ENCODE results near the gene COQ10A. TPM values are rescaled to one million over a fixed set of nuclear protein-coding genes. Genes with fewer than 3 reads are reported as not detected.
A peak's percentile ranks its signal among the peaks of the same experiment; 100 is the strongest.

The COQ10A gene
- total and polyA plus RNA-seq, 2 of the 8 experiments (the other 6 are each of a cell fraction or from before 2014, with no cell fraction given) = 21.8 to 42.9 TPM

- TF ChIP-seq SP4 (IDR thresholded peaks at IDR 0.05; ENCODE audit: low read length) = no peak
- TF ChIP-seq ASH2L (IDR thresholded peaks at IDR 0.05; ENCODE audit: low read length) = peak; percentile 75
- peak; percentile 89 for TF ChIP-seq CREB1 (IDR thresholded peaks at IDR 0.05)
- TF ChIP-seq TCF12 (IDR thresholded peaks at IDR 0.05; ENCODE audit: low read depth, low read length) = no peak
- TF ChIP-seq BCL11A (IDR thresholded peaks at IDR 0.05; ENCODE audit: low read depth in 2 of 2, low read length in 2 of 2) = no peak
- TF ChIP-seq SUZ12 (IDR thresholded peaks at IDR 0.05; ENCODE audit: low read length) = no peak
- TF ChIP-seq SIX5 (IDR thresholded peaks at IDR 0.05; ENCODE audit: low read depth, low read length) = no peak
- no peak for TF ChIP-seq ATF2 (IDR thresholded peaks at IDR 0.05; ENCODE audit: low read length)
- TF ChIP-seq POLR2AphosphoS5 (IDR thresholded peaks at IDR 0.05; ENCODE audit: low read depth, low read length) = peak; percentile 63; the same call in 1 of the 2 replicates
- TF ChIP-seq RXRA (IDR thresholded peaks at IDR 0.05; ENCODE audit: insufficient read depth, low read depth, low read length) = no peak
- no peak for TF ChIP-seq ZNF274 (IDR thresholded peaks at IDR 0.05; ENCODE audit: borderline replicate concordance, extremely low read depth, low read length)
- no peak for TF ChIP-seq USF2 (IDR thresholded peaks at IDR 0.05; ENCODE audit: low read length)
- TF ChIP-seq KDM5A (IDR thresholded peaks at IDR 0.05; ENCODE audit: low read length) = no peak
- no peak for TF ChIP-seq RNF2 (IDR thresholded peaks at IDR 0.05; ENCODE audit: borderline replicate concordance, low read depth, low read length, missing control alignments, poor library complexity, severe bottlenecking)
- peak; percentile 65 for TF ChIP-seq TAF7 (optimal IDR thresholded peaks at IDR 0.05; ENCODE audit: borderline replicate concordance, low read depth, low read length)
- TF ChIP-seq HDAC2 (IDR thresholded peaks at IDR 0.05; ENCODE audit: borderline replicate concordance in 1 of 2, low read depth in 2 of 2, low read length in 2 of 2) = 0 out of 4 replicates have a peak, but pooled peaks of 1 of the 2 experiments have one; percentile 48
- TF ChIP-seq TAF1 (IDR thresholded peaks at IDR 0.05; ENCODE audit: low read depth, low read length) = peak; percentile 93
- TF ChIP-seq MAX (IDR thresholded peaks at IDR 0.05) = no peak; the same call in 1 of the 2 replicates
- no peak for TF ChIP-seq JUND (IDR thresholded peaks at IDR 0.05; ENCODE audit: low read length)
- TF ChIP-seq RFX5 (IDR thresholded peaks at IDR 0.05; ENCODE audit: borderline replicate concordance, low read depth, low read length) = no peak
- no peak for TF ChIP-seq NANOG (IDR thresholded peaks at IDR 0.05; ENCODE audit: insufficient read depth, low read depth, low read length, poor library complexity, severe bottlenecking)
These were observed 44.8 kb upstream of the COQ10A start, which contains the start of gene RNF41 (continued) for GRCh38 chr12:56221757-56222530.
